Activated naive CD4-positive, alpha-beta T cell treated with anti-CD3 and anti-CD28 coated beads for 36 hours (primary cell): ENCODE data around the gene THUMPD3. TPM values are rescaled to one million over a fixed set of nuclear protein-coding genes. Genes with fewer than 3 reads are reported as not detected.
A peak's percentile ranks its signal among the peaks of the same experiment; 100 is the strongest.

Experiments
- CTCF ChIA-PET: fragments of 350-600 bp; sonication (Branson Sonifier 250); formaldehyde crosslinking; loops from one replicate; lab custom pipeline; 2021; ENCODE audit warnings: antibody characterized with exemption; lab: Charles Lee
- DNase-seq: peaks from one replicate; pipeline ENCODE4 v3.0.0-alpha.2; 2020
- H3K27ac Mint-ChIP-seq: one replicate; pipeline ENCODE4 v1.8.0; 2021; ENCODE audit warnings: mild to moderate bottlenecking, mixed read lengths
- H3K27me3 Mint-ChIP-seq: one replicate; pipeline ENCODE4 v1.8.0; 2021; ENCODE audit warnings: low read depth, mixed read lengths
- H3K36me3 Mint-ChIP-seq: one replicate; pipeline ENCODE4 v1.8.0; 2021; ENCODE audit warnings: low read depth, mixed read lengths
- H3K4me1 Mint-ChIP-seq: one replicate; pipeline ENCODE4 v1.8.0; 2021; ENCODE audit warnings: low read depth, mixed read lengths
- H3K4me3 Mint-ChIP-seq: one replicate; pipeline ENCODE4 v1.8.0; 2021; ENCODE audit warnings: mild to moderate bottlenecking, moderate library complexity, mixed read lengths
- H3K9me3 Mint-ChIP-seq: one replicate; pipeline ENCODE4 v1.8.0; 2021; ENCODE audit warnings: mixed read lengths
- intact Hi-C: fragments of 100-400 bp; cut with micrococcal nuclease; formaldehyde crosslinking; loops from one replicate; pipeline ENCODE4 v1.15.1; 2023
- total RNA-seq, 2 experiments: library from RNA; stranded (reverse); gene quantifications; one replicate each; pipeline ENCODE4 v1.2.3, GENCODE V29; 2021

THUMPD3 gene
- total RNA-seq, 2 experiments from 2014 or later: 46.0 to 48.9 TPM

GRCh38 chr3:9390265-9390888 is 27.5 kb downstream of the THUMPD3 start:
- CTCF ChIA-PET: no interaction called here
- Mint-ChIP-seq H3K4me1 (peaks cover 57% of the 10 kb centered on the region), H3K36me3 (peaks cover 59% of the 10 kb centered on the region), H3K27me3 (no peaks in the 10 kb centered on the region), H3K9me3 (no peaks in the 10 kb centered on the region), H3K4me3 (no peak overlapping the region), H3K27ac (peak overlapping the region; percentile 59)
- intact Hi-C loops: no loop called here
- no peak for DNase-seq

GRCh38 chr3:9392041-9392440 is 29.2 kb downstream of the THUMPD3 start:
- Mint-ChIP-seq H3K27ac (peak overlapping the region; percentile 91), H3K27me3 (no peaks in the 10 kb centered on the region), H3K9me3 (no peaks in the 10 kb centered on the region), H3K4me3 (no peak overlapping the region), H3K4me1 (peaks cover 61% of the 10 kb centered on the region), H3K36me3 (peaks cover 59% of the 10 kb centered on the region)
- CTCF ChIA-PET: interaction anchor here (1.0 to 1.3 kb wide), 2 partner anchors 8 to 33 kb away, joined by 3 read pairs; no protein-coding TSS in a partner anchor
- intact Hi-C loops: no loop called here
- DNase-seq: no peak

- peaks cover 65% of the 10 kb centered on the region for H3K4me1 Mint-ChIP-seq
- CTCF ChIA-PET: interaction anchor here (0.6 to 2.9 kb wide), 3 partner anchors 15 to 33 kb away, joined by 4 to 9 read pairs (median 8); partner anchors contain the start of gene THUMPD3
- H3K27me3 Mint-ChIP-seq: no peaks in the 10 kb centered on the region
- no peaks in the 10 kb centered on the region for H3K9me3 Mint-ChIP-seq
- H3K4me3 Mint-ChIP-seq: peak overlapping the region; percentile 91
- peak overlapping the region; percentile 96 for H3K27ac Mint-ChIP-seq
- intact Hi-C loops: loop anchor here (1.0 to 5.0 kb wide), 10 partner anchors 7 to 853 kb away; partner anchors contain the start of genes BRPF1, CRELD1, MTMR14 and RAD18
- no peak for DNase-seq
- peaks cover 54% of the 10 kb centered on the region for H3K36me3 Mint-ChIP-seq
These were observed 32.9 kb downstream of the THUMPD3 start for GRCh38 chr3:9395570-9396300.

- intact Hi-C loops: loop anchor here (1.0 to 5.0 kb wide), 10 partner anchors 8 to 853 kb away; partner anchors contain the start of genes BRPF1, CRELD1, MTMR14 and RAD18
- no peaks in the 10 kb centered on the region for H3K27me3 Mint-ChIP-seq
- H3K4me1 Mint-ChIP-seq: peaks cover 66% of the 10 kb centered on the region
- CTCF ChIA-PET: interaction anchor here (1.2 to 2.9 kb wide), 2 partner anchors 24 to 43 kb away, joined by 4 to 8 read pairs; no protein-coding TSS in a partner anchor
- DNase-seq: peak; percentile 92
- H3K36me3 Mint-ChIP-seq: peaks cover 49% of the 10 kb centered on the region
- H3K9me3 Mint-ChIP-seq: no peaks in the 10 kb centered on the region
- peak overlapping the region; percentile 91 for H3K4me3 Mint-ChIP-seq
- peak overlapping the region; percentile 96 for H3K27ac Mint-ChIP-seq
These were observed 33.4 kb downstream of the THUMPD3 start for GRCh38 chr3:9396301-9396631.

GRCh38 chr3:9396632-9397331 is 33.9 kb downstream of the THUMPD3 start:
- intact Hi-C loops: loop anchor here (1.0 to 5.0 kb wide), 17 partner anchors 8 to 852 kb away; partner anchors contain the start of genes BRK1, BRPF1, CRELD1 and FANCD2
- peaks cover 44% of the 10 kb centered on the region for H3K36me3 Mint-ChIP-seq
- DNase-seq: peak; percentile 98

GRCh38 chr3:9397332-9397905 is 34.6 kb downstream of the THUMPD3 start, which contains the start of gene SETD5:
TSS of gene SETD5 (plus strand) at chr3:9397615. CDS start at chr3:9428939, 31,324 bp downstream.
- Mint-ChIP-seq H3K4me1 (peaks cover 65% of the 10 kb centered on the region), H3K9me3 (no peaks in the 10 kb centered on the region), H3K4me3 (peak within 1 kb of the TSS; percentile 99), H3K36me3 (peaks cover 39% of the 10 kb centered on the region), H3K27me3 (no peaks in the 10 kb centered on the region), H3K27ac (peak within 1 kb of the TSS; percentile 100)
- CTCF ChIA-PET: interaction anchor here (1.2 to 2.9 kb wide), 2 partner anchors 23 to 44 kb away, joined by 4 to 8 read pairs; no protein-coding TSS in a partner anchor
- intact Hi-C loops: loop anchor here (1.0 to 5.0 kb wide), 12 partner anchors 25 to 851 kb away; partner anchors contain the start of genes BRK1, CRELD1, FANCD2 and JAGN1
- peak; percentile 99 for DNase-seq

More at GRCh38 chr3:9396632-9397331, 33.9 kb downstream of the THUMPD3 start:
- Mint-ChIP-seq H3K27me3 (no peaks in the 10 kb centered on the region), H3K9me3 (no peaks in the 10 kb centered on the region), H3K4me1 (peaks cover 65% of the 10 kb centered on the region), H3K27ac (peak overlapping the region; percentile 96), H3K4me3 (peak overlapping the region; percentile 91)
- CTCF ChIA-PET: interaction anchor here (1.2 to 2.9 kb wide), 2 partner anchors 24 to 43 kb away, joined by 4 to 8 read pairs; no protein-coding TSS in a partner anchor

- H3K9me3 Mint-ChIP-seq: no peaks in the 10 kb centered on the region
- peaks cover 65% of the 10 kb centered on the region for H3K4me1 Mint-ChIP-seq
- peak overlapping the region; percentile 100 for H3K27ac Mint-ChIP-seq
- peak overlapping the region; percentile 99 for H3K4me3 Mint-ChIP-seq
- H3K27me3 Mint-ChIP-seq: no peaks in the 10 kb centered on the region
- H3K36me3 Mint-ChIP-seq: peaks cover 39% of the 10 kb centered on the region
- peak; percentile 43 for DNase-seq
- CTCF ChIA-PET: interaction anchor here (2.9 kb wide), 1 partner anchor 22 kb away, joined by 8 read pairs; no protein-coding TSS in a partner anchor
- intact Hi-C loops: loop anchor here (1.0 to 5.0 kb wide), 13 partner anchors 24 to 851 kb away; partner anchors contain the start of genes BRK1, CRELD1, FANCD2 and JAGN1
These were observed 35.2 kb downstream of the THUMPD3 start for GRCh38 chr3:9397906-9398699.

- H3K9me3 Mint-ChIP-seq: no peaks in the 10 kb centered on the region
- H3K4me3 Mint-ChIP-seq: peak overlapping the region; percentile 99
- H3K27ac Mint-ChIP-seq: peak overlapping the region; percentile 100
- peaks cover 36% of the 10 kb centered on the region for H3K36me3 Mint-ChIP-seq
- peak; percentile 44 for DNase-seq
- intact Hi-C loops: loop anchor here (1.0 to 5.0 kb wide), 4 partner anchors 10 to 793 kb away; no protein-coding TSS in a partner anchor
- H3K27me3 Mint-ChIP-seq: no peaks in the 10 kb centered on the region
- H3K4me1 Mint-ChIP-seq: peaks cover 65% of the 10 kb centered on the region
- CTCF ChIA-PET: interaction anchor here (0.6 to 1.2 kb wide), 8 partner anchors 19 to 101 kb away, joined by 3 to 4 read pairs (median 3); partner anchors contain the start of gene THUMPD3
These were observed 36.0 kb downstream of the THUMPD3 start for GRCh38 chr3:9398700-9399336.

- no peaks in the 10 kb centered on the region for H3K9me3 Mint-ChIP-seq
- peaks cover 62% of the 10 kb centered on the region for H3K4me1 Mint-ChIP-seq
- CTCF ChIA-PET: interaction anchor here (0.6 to 1.4 kb wide), 9 partner anchors 19 to 102 kb away, joined by 3 to 4 read pairs (median 3); partner anchors contain the start of gene THUMPD3
- H3K27me3 Mint-ChIP-seq: no peaks in the 10 kb centered on the region
- intact Hi-C loops: loop anchor here (1.0 to 5.0 kb wide), 4 partner anchors 10 to 793 kb away; no protein-coding TSS in a partner anchor
- H3K36me3 Mint-ChIP-seq: peaks cover 36% of the 10 kb centered on the region
- peak overlapping the region; percentile 99 for H3K4me3 Mint-ChIP-seq
- DNase-seq: no peak
- peak overlapping the region; percentile 38 for H3K27ac Mint-ChIP-seq
These were observed 36.5 kb downstream of the THUMPD3 start for GRCh38 chr3:9399337-9399703.

GRCh38 chr3:9399746-9400145 is 36.9 kb downstream of the THUMPD3 start:
- peaks cover 32% of the 10 kb centered on the region for H3K36me3 Mint-ChIP-seq
- no peaks in the 10 kb centered on the region for H3K9me3 Mint-ChIP-seq
- intact Hi-C loops: loop anchor here (1.0 to 5.0 kb wide), 4 partner anchors 10 to 793 kb away; no protein-coding TSS in a partner anchor
- DNase-seq: peak; percentile 19
- CTCF ChIA-PET: interaction anchor here (0.7 to 1.4 kb wide), 5 partner anchors 24 to 57 kb away, joined by 3 to 4 read pairs (median 3); no protein-coding TSS in a partner anchor
- peaks cover 62% of the 10 kb centered on the region for H3K4me1 Mint-ChIP-seq
- peak overlapping the region; percentile 38 for H3K27ac Mint-ChIP-seq
- peak overlapping the region; percentile 99 for H3K4me3 Mint-ChIP-seq
- H3K27me3 Mint-ChIP-seq: no peaks in the 10 kb centered on the region
